HEK293 (cell line): ENCODE data around the gene PCSK5.

ENCODE experiments used
- ZBTB21 ChIP-seq: fragments of 450-650 bp; formaldehyde crosslinking; IDR thresholded peaks from 2 replicates; pipeline ENCODE4 v1.5.1; 2017; ENCODE audit warnings: missing biosample characterization, missing genetic modification characterization
- ZNF747 ChIP-seq: fragments of 450-650 bp; formaldehyde crosslinking; IDR thresholded peaks from 2 replicates; pipeline ENCODE4 v1.5.1; 2016; ENCODE audit warnings: missing biosample characterization, missing genetic modification characterization
- ZNF768 ChIP-seq: fragments of 450-650 bp; formaldehyde crosslinking; IDR thresholded peaks from 2 replicates; pipeline ENCODE4 v1.5.1; 2018; ENCODE audit warnings: missing biosample characterization, mild to moderate bottlenecking, missing genetic modification characterization
- TF ChIP-seq, protein P1 (sequence below): fragments of 450-650 bp; formaldehyde crosslinking; IDR thresholded peaks from 2 replicates; pipeline ENCODE4 v1.5.1; 2016; ENCODE audit warnings: missing biosample characterization, missing genetic modification characterization
- TF ChIP-seq, protein P2 (sequence below): fragments of 450-650 bp; formaldehyde crosslinking; IDR thresholded peaks from 2 replicates; pipeline ENCODE4 v1.5.1; 2016; ENCODE audit warnings: missing biosample characterization, missing genetic modification characterization

DNA sequence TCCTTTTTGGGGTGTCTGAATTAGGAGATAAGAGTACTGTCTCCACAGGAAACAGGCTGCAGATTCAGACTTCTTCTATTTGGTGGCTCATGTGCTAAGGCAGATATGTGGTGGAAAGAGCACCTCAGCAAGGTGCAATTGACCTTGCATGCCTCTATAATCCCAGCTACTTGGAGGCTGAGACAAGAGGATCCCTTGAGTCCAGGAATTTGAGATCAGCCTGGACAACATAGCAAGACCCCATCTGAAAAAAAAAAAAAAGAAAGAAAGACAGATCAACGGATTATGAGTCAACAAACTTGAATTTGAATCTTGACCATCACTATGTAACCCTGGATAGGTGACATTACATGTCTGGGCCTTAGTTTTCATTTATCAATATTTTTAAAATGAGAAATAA lies 459.4 kb downstream of the PCSK5 start:
- TF ChIP-seq ZBTB21 (tag by site-specific recombination) (no peak), ZNF768 (tag by site-specific recombination) (no peak), ZNF747 (tag by site-specific recombination) (no peak)
- TF ChIP-seq, protein P1, sequence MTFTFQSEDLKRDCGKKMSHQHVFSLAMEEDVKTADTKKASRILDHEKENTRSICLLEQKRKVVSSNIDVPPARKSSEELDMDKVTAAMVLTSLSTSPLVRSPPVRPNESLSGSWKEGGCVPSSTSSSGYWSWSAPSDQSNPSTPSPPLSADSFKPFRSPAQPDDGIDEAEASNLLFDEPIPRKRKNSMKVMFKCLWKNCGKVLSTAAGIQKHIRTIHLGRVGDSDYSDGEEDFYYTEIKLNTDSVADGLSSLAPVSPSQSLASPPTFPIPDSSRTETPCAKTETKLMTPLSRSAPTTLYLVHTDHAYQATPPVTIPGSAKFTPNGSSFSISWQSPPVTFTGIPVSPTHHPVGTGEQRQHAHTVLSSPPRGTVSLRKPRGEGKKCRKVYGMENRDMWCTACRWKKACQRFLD (tag by site-specific recombination): no peak
- TF ChIP-seq, protein P2, sequence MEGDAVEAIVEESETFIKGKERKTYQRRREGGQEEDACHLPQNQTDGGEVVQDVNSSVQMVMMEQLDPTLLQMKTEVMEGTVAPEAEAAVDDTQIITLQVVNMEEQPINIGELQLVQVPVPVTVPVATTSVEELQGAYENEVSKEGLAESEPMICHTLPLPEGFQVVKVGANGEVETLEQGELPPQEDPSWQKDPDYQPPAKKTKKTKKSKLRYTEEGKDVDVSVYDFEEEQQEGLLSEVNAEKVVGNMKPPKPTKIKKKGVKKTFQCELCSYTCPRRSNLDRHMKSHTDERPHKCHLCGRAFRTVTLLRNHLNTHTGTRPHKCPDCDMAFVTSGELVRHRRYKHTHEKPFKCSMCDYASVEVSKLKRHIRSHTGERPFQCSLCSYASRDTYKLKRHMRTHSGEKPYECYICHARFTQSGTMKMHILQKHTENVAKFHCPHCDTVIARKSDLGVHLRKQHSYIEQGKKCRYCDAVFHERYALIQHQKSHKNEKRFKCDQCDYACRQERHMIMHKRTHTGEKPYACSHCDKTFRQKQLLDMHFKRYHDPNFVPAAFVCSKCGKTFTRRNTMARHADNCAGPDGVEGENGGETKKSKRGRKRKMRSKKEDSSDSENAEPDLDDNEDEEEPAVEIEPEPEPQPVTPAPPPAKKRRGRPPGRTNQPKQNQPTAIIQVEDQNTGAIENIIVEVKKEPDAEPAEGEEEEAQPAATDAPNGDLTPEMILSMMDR (tag by site-specific recombination): no peak
